HUES6 (cell line): ENCODE results near the gene BIRC7.
A peak's percentile ranks its signal among the peaks of the same experiment; 100 is the strongest.

Source experiments
- H3K27ac ChIP-seq: 2 replicates; pipeline ENCODE4 v1.7.0; 2013; ENCODE audit warnings: low read depth, mild to moderate bottlenecking, low read length, inconsistent platforms
- H3K27me3 ChIP-seq: 2 replicates; pipeline ENCODE4 v1.6.1; 2013; ENCODE audit warnings: low read length; ENCODE audit not compliant: control insufficient read depth, insufficient read depth
- H3K36me3 ChIP-seq: 2 replicates; pipeline ENCODE4 v1.6.1; 2013; ENCODE audit warnings: low read length; ENCODE audit not compliant: control insufficient read depth, insufficient read depth
- H3K4me1 ChIP-seq: 2 replicates; pipeline ENCODE4 v1.6.1; 2013; ENCODE audit warnings: low read length; ENCODE audit not compliant: control insufficient read depth, insufficient read depth
- H3K4me3 ChIP-seq: 2 replicates; pipeline ENCODE4 v1.5.1; 2013; ENCODE audit warnings: low read depth, low read length
- H3K9ac ChIP-seq: one replicate; pipeline ENCODE4 v1.6.1; 2013; ENCODE audit warnings: mild to moderate bottlenecking, low read length
- H3K9me3 ChIP-seq: 2 replicates; pipeline ENCODE4 v1.6.1; 2013; ENCODE audit warnings: low read depth, low read length; ENCODE audit not compliant: control insufficient read depth, insufficient read depth

The BIRC7 gene

DNA sequence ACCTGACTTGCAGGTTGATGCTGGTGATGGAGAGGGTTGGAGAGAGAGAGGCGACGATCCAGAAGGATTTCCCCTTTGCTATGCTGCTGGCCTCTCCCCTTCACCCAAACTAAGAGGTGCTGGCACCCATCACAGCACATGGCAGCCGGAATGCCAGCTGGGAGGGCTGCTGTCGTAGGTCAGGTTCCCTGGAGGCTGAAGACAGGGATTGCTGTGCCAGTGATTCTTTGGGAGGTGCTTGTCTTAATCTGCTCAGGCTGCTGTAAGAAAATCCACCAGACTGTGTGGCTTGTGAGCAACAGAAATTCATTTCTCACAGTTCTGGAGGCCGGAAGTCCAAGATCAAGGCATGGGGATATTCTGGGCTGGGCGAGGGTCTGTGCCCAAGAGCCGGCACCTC is 32.6 kb downstream of the BIRC7 start:
- H3K36me3 ChIP-seq = no peaks in the 10 kb centered on the region
- H3K9ac ChIP-seq = no peak overlapping the region
- H3K4me1 ChIP-seq = peaks cover 14% of the 10 kb centered on the region; the same call in 1 of the 2 replicates
- no peaks in the 10 kb centered on the region; the same call in 1 of the 2 replicates for H3K27me3 ChIP-seq
- H3K27ac ChIP-seq = no peak overlapping the region
- no peaks in the 10 kb centered on the region for H3K9me3 ChIP-seq
- no peak overlapping the region for H3K4me3 ChIP-seq

DNA sequence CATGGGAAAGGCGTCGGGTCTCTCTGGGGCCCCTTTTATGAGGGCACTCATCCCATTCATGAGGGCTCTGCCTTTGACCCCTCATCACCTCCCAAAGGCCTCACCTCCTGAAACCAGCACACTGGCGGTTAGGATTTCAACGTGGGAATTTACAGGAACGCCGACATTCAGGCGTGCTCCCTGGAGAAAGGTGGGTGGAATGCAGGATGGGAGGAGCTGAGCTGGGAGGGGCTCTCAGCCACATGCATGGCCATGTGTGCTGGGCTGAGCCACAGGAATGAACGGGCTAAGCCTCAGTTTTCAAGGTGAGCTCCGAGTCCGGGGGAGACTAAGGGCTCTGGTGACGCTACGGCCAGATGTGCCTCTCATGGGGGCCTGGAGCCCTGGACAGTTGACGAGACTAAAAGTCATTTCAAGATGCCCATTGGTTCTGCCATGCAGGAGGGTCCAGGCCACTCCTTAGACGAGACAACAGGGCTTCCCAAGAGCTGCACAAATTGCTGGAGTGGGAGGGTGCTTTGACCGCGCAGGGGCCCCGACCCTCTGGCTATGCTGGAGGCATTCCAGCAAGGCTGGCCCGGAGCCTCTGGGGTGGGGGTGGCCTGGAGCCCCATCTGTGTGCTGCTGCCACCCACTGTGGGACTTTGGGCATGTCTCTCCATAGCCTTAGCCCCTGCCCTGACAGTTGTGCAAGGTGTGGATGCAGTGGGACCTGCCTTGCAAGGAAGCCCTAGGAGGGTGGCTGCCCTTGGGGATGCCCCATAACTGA is 33.1 kb downstream of the BIRC7 start:
- H3K27ac ChIP-seq = no peak overlapping the region
- H3K4me3 ChIP-seq = no peak overlapping the region
- no peaks in the 10 kb centered on the region; the same call in 1 of the 2 replicates for H3K27me3 ChIP-seq
- no peaks in the 10 kb centered on the region for H3K9me3 ChIP-seq
- peaks cover 19% of the 10 kb centered on the region; the same call in 1 of the 2 replicates for H3K4me1 ChIP-seq
- H3K36me3 ChIP-seq = no peaks in the 10 kb centered on the region
- no peak overlapping the region for H3K9ac ChIP-seq

DNA sequence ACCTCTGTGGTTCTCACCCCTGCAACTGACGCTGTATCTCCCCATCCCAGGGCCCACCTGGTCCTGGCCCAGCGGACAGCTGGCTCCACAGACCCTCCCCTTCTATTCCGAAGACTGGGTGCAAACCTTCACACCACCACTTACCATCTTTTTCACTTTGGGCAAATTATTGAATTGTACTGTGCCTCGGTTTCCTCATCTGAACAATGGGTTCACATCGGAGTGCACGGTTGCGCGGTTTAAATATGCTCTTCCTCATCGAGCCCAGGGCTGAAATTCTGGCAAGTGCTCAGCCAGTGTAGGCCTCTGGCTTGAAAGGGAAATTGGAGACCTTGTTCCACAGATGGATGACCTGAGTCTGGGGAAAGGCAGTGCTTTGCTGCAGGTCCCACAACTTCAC is 34.0 kb downstream of the BIRC7 start:
- Histone ChIP-seq H3K9ac (no peak overlapping the region), H3K4me1 (peaks cover 24% of the 10 kb centered on the region; the same call in 1 of the 2 replicates), H3K4me3 (no peak overlapping the region), H3K36me3 (no peaks in the 10 kb centered on the region), H3K9me3 (no peaks in the 10 kb centered on the region), H3K27ac (no peak overlapping the region), H3K27me3 (no peaks in the 10 kb centered on the region; the same call in 1 of the 2 replicates)

DNA sequence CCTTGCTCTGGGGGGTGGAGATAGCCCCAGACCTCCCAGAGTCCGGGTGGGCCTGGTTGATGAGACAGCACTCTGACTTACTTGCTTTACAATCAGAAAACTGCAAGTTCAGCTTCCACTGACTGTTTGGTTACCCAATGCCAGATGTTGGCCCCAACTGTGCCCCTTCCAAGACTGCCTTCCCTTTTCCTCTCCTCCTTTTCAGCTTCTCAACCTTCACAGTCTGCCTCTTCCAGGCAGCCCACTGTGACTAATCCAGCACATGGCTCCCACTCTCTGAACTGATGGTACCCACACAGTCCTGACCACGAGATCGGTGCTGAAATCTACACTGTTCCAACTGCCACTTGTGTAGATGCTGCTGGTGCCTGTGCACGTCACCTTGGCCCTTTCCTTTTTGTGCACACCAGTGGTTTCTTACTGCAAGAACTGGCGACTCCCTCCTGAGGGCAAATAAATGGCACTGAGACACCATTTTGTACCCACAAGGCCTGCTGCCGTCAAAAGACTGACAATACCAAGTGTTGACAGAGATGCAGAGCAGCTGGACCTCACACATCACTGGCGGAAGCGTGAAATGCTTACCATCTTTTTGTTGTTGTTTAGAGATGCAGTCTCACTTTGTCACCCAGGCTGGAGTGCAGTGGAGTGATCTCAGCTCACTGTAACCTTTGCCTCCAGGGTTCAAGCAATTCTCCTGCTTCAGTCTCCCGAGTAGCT is 35.1 kb downstream of the BIRC7 start:
- Histone ChIP-seq H3K27ac (no peak overlapping the region), H3K9ac (no peak overlapping the region), H3K36me3 (peaks cover 9% of the 10 kb centered on the region), H3K4me3 (no peak overlapping the region), H3K9me3 (no peaks in the 10 kb centered on the region), H3K4me1 (peaks cover 24% of the 10 kb centered on the region; the same call in 1 of the 2 replicates), H3K27me3 (no peaks in the 10 kb centered on the region; the same call in 1 of the 2 replicates)

DNA sequence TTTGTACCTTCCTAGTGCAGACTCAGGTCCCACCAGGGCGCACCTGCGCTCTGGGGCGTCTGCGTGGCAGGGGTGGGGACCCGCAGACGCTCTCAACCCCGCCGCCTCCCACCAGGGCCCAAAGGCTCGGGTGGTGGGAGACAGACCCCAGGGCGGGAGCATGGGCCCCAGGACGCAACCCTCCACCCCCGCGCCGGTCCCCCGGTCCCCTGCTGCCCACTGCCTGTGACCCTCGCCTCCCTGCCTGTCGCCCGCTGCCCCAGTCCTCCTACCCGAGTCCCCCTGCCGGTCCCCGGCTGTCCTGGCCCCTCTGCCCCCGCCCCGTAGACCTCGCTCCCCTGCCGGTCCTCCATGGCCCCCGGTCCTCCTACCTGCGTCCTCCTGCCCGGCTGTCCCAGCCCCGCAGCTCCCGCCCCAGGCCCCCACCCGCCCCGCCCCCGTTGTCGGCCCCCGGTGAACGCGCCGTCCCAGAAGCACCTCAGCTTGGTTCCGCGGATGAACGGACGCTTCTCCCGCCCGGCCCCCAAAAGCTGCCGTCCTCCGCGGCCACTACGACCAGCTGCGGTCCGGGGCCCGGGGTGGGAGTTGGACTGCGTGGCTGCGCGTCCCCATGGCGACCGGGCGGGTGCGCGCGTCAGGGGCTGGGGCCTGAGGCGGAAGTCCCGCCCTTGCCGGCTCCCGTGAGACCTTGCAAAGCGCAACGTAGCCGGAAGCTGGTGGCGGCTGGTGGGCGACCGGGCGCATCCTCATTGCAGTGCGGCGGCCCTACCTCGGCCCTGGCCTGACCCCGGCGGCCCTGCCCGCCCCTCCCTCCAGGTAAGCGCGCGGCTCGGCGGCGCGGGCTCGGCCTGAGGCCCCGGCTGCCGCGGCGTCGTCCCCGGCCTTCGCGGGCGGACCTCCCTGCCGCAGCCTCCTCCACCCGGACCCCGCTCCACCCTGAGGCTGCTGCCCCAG is 36.7 kb downstream of the BIRC7 start, which contains the start of gene ARFGAP1:
TSS of gene ARFGAP1 (plus strand) at position 709 of the 954 bp plus-strand sequence. CDS start 2,768 bp downstream, outside the sequence.
- peak within 1 kb of the TSS; percentile 96 for H3K4me3 ChIP-seq
- peaks cover 25% of the 10 kb centered on the region for H3K36me3 ChIP-seq
- no peaks in the 10 kb centered on the region for H3K9me3 ChIP-seq
- peak within 1 kb of the TSS; percentile 90 for H3K9ac ChIP-seq
- peak within 1 kb of the TSS; percentile 71 for H3K27ac ChIP-seq
- H3K27me3 ChIP-seq = no peaks in the 10 kb centered on the region; the same call in 1 of the 2 replicates
- H3K4me1 ChIP-seq = peaks cover 24% of the 10 kb centered on the region; the same call in 1 of the 2 replicates

DNA sequence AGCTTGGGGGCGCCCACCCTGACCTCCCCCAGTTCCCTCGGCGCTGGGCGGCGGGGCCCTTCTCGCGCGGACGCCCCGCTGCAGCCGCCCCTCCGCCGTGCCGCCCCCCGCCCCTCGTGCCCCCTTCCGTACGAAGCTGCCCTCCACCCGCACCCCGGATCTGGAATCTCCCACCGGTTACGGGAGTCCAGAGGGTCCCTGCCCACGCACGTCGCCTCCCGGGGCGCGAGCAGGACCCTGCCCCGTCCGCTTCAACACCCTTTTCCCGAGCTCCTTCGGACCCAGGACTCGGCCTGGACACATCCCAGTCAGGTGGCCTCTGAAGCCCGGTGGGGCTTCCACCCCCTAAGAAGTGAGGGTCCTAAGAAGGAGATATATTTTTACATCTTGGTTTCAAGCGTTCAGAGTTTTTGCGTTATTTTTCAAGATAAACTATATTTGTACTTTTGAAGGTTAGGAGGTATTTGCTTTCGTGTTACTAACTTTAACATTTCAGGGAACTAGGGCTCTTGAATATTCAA is 37.4 kb downstream of the BIRC7 start:
- Histone ChIP-seq H3K4me1 (peaks cover 24% of the 10 kb centered on the region; the same call in 1 of the 2 replicates), H3K4me3 (peak overlapping the region; percentile 96), H3K9me3 (no peaks in the 10 kb centered on the region), H3K9ac (peak overlapping the region; percentile 90), H3K27ac (peak overlapping the region; percentile 71), H3K27me3 (no peaks in the 10 kb centered on the region), H3K36me3 (peaks cover 32% of the 10 kb centered on the region)

DNA sequence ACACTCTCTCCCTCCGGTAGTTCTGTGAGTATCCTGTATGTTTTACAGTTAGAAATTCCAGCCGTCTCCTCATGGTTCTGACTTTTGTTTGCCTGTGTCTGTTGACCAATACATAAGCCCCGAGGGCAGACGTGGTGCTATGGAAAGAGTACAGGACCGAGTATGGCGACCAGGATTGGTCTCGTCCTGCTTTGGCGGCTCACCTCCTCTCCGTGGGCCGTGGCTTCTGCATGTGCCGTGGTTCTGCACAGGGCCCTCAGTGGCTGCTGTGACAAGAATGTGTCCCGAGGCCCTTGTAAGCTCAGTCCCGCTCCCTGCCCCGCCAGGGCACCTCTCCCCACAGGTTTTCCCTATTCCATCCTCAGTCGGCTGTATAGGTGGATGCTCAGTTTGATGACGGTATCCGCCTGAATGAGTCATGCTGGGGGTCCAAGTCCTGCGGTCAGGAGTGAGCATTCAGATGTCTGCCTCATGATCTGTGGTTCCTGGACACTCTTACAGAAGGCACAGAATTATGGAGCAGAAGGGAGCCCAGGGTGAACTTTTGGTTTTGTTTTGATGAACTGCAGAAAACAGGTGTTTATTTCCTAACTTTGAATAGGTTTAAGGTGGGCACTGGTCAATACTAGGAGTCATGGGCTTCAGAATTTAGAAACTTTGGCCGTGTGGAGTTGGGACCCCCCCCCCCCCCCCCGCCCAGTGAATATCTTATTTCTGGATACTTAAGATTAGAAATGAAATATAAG is 38.1 kb downstream of the BIRC7 start:
- no peaks in the 10 kb centered on the region for H3K9me3 ChIP-seq
- no peaks in the 10 kb centered on the region for H3K27me3 ChIP-seq
- H3K4me3 ChIP-seq = peak overlapping the region; percentile 96
- H3K9ac ChIP-seq = peak overlapping the region; percentile 90
- H3K36me3 ChIP-seq = peaks cover 39% of the 10 kb centered on the region
- H3K4me1 ChIP-seq = peaks cover 19% of the 10 kb centered on the region; the same call in 1 of the 2 replicates
- H3K27ac ChIP-seq = peak overlapping the region; percentile 71; the same call in 1 of the 2 replicates

DNA sequence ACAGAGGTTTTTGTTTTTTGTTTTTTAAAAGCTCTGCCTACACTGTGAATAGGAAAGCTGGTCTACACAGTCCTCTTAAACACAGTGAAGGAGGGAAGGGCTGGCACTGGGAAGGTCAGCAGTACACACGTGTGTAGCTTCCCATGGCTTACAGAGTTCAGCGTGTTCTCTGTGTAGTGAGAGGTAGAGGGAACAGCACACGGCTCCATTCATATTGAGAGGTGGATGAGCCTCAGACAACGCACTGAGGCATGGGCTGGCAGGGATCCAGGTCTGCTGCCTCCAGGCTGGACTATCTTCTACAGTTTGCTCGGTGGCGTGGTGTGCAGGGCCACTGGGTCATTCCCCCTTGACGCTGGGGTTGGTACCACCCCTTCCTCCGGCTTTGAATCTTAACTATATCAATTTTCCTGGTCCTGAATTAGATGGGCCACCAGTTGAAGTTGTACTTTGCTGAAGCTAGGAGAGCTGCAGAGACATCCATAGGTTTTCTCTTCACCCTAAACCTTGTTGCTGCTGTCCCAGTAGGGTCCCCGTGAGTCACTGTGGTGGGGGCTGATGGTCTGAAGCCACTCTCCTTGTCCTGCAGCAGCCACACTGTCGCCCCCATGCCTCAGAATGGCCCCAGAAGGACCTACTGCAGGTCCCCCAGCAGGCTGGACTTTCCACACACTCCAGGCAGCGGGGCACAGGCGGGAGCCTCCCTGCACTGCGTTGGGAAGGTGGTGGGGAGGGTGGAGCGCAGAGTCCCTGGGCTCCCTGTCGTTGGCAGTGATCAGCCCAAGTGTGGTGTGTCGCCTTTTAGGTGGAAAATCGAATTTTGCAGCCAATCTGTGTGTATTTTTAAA is 38.9 kb downstream of the BIRC7 start:
- H3K4me3 ChIP-seq = 0 out of 2 replicates have a peak overlapping the region, but pooled peaks have one; percentile 17
- H3K9ac ChIP-seq = no peak overlapping the region
- H3K27ac ChIP-seq = no peak overlapping the region

DNA sequence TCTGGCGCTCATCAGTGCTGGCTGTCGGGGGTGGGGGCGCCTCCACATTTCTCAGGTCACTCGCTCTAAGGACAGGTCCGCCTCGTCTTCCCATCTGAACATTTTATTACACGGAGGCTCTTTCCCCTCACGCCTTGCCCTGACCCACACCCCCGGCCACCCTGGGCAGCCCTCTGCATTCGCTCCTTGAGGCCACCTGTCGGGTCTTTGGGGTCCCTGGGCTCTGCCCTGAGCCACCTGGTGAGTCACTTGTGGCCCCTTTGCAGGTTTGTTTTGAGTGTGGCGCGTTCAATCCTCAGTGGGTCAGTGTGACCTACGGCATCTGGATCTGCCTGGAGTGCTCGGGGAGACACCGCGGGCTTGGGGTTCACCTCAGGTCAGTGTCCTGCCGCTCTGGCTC is 40.1 kb downstream of the BIRC7 start:
- Histone ChIP-seq H3K36me3 (peaks cover 58% of the 10 kb centered on the region), H3K4me1 (peaks cover 13% of the 10 kb centered on the region; the same call in 1 of the 2 replicates), H3K27ac (no peak overlapping the region), H3K9ac (no peak overlapping the region), H3K27me3 (no peaks in the 10 kb centered on the region), H3K9me3 (no peaks in the 10 kb centered on the region), H3K4me3 (no peak overlapping the region)

More for the DNA sequence above, 38.9 kb downstream of the BIRC7 start:
- peaks cover 47% of the 10 kb centered on the region for H3K36me3 ChIP-seq
- H3K27me3 ChIP-seq = no peaks in the 10 kb centered on the region
- peaks cover 13% of the 10 kb centered on the region; the same call in 1 of the 2 replicates for H3K4me1 ChIP-seq
- H3K9me3 ChIP-seq = no peaks in the 10 kb centered on the region
